ENCODE measurements around the gene TBPL2.

Gene TBPL2

DNA sequence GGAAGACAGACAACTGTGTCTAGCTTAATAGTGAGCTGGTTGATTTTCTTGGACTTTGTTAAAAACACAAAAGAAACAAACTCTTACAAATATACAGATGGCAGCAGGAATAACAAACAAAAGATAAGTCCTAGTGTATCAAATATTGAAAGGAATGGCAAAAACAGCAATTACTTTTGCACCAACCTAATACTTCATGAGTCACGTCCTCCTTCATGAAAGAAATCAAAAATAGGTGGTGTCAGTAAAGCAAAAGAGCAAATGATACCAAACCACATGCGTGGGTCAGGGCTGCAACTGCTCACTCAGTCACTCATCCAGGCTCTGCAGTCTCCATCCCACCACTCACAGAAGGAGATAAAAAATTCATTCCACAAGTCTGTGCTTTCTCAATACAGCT, 40.6 kb downstream of the TBPL2 start:
- peak; percentile 25 for DNase-seq

DNA sequence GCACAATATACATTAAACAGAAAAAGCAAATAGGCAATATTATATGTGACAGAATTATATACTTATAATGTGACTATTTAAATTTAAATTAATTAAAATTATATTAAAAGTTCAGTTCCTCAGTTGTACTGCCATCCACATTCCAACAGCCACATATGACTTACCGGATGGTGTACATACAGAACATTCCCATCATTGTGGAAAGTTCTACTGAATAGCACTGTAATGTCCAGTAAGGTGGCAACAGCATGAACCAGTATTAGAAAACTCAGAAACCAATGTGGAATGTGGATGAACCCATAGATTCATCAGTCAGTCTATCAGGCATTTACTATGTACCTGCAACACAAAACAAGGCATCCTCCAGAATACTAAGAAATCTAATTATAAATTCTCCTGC, 41.2 kb downstream of the TBPL2 start:
- no peak for DNase-seq

DNA sequence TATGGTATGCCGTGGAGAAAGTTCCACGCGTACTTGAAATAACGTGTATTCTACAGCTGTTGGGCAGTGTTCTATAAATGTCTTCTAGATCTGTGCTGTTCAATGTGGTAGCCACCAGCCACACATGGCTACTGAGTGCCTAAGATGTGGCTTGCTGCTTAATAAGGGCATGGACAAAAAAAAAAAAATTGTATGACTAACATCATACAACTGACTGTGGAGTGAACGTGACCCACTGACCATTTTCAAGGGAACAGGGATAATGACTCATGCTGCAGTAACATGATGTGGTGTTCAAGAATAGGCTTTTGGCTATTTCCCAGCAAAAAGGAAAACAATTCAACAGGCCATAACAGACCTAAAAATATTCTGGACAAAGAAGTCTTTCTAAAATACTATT, 41.7 kb downstream of the TBPL2 start:
- DNase-seq, result peak; percentile 96

DNA sequence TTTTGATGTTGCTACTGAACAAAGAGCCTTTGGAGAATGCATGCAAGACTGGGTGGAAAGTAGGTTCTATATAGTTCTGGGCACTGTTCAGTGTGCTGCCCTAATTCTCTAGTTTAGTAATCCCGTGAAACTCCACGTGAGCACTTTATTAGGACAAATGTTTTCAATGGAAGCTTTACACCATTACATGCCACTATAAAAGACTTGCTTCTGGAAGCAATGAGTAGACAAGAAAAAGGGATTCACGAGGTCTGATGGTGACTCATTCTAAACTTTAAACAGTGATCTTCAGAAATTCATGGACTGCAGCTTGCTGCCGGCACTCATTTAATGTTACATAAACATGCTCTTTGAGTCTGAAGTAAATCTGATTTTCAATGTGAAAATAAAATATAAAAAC, 51.1 kb downstream of the TBPL2 start:
- peak; percentile 79 for DNase-seq

DNA sequence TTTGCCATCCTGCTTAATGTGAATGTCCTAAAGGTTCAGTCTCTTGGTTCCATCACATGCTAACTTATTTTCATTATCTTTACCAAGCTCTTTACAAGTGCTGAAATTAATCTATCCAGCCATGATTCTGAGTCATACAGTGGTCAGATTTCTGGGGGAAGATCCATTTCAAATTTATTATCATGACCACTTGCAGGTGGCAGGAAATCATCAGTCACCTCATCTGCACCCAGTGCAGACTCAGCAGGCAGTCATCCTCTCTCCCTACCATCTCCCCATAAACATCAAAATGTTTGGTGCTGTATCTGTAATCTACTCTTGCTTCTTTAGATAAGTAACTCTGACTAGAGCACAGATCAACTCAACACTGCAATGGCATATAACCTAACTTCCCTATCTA, 52.3 kb downstream of the TBPL2 start:
- DNase-seq, result peak; percentile 82

DNA sequence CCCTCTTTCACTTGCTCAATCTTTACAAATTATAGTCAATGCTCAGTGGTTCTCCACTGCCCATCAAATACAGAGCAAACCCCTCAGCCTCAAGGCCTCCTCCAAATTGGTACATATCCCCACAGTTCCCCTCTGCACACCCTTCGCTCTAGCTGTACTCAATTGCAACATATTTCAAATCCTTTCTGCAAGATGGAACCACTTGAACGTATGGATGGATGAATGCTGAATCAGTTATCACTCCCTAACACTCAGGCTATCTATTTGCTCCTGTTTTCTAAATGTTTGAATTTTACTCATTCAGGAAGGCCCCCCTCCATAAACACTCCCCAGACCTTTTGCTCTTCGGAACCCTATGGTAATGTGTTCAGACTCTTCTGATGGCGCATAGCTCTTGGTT, 53.3 kb downstream of the TBPL2 start:
- no peak for DNase-seq

DNA sequence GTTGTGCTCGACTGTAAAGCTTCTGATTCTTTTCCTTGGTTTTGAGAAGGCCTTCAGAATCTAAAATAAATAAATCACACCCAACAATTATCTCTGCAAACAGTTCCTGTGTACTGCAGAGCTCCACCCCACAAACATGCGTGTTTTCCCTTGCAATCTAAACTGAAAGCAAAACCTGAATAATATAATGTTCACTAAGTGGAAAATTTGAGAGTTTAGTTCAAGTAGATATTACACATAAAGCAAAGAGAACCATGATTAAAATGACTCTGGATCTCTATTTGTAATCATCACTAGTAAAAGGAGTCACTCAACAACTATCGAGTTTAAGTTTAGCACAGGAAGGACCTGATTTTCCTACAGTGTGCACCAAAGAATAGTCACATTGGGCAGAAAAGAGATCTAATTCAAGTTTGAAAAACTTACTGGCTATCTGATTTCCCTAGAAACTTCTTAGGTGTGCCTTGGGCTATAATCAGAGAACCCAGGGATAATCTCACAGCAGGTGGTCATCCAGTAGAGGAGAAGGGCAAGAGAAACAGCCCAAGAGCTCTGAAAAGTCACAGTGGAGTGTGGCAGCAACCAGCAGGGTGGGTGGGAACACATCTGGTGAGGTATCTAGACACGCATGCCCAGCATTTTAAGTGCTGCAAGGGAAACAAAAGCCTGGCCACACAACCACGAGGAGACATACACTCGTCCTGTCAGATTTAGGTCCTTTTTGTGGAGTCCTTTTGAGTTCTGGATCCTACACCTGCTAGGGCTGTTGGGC, 54.2 kb downstream of the TBPL2 start:
- no peak for DNase-seq

DNA sequence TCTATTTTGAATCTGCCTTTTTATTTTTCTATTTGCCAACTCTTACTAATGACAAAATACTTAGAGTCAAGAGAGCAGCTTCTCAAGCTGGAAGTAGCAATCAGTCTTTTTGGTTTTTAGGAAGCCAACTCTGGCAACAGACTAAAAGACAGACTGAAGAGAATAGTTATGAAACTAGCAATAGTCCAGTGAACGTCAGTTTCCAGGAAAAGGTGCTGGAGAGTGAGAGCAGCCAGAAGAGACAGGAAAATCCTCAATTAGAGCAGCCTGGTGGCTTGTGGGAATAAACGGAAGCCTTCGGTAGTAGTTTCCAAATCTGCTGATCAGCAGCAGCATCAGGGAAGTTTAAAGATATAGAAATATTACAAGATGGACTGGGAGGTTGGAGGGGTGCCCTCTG, 55.9 kb downstream of the TBPL2 start:
- no peak for DNase-seq

DNA sequence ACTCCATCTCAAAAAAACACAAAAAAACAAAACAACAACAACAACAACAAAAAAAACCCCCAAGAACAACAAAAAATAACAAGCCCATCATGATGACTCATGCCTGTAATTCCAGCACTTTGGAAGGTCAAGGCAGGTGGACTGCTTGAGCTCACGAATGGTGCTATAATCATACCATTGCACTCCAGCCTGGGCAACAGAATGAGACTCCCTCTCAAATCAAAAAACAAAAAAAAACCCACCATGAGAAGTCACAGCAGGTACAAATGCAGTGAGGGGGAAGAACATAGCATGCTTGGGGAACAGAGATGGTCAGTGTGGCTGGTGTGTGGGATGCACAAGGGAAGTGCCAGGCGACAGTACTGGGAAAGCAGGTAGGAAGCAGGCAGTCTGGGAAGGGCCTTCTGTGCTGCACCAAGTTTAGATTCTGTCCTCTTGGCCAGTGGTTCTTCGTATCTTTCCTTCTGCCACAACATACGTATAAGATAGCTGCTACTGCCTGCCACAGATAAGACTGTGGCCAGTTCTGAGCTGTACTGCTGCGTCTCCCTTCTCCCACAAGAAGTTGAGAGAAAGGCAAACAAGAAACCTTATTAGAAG, 56.8 kb downstream of the TBPL2 start:
- DNase-seq, result no peak

DNA sequence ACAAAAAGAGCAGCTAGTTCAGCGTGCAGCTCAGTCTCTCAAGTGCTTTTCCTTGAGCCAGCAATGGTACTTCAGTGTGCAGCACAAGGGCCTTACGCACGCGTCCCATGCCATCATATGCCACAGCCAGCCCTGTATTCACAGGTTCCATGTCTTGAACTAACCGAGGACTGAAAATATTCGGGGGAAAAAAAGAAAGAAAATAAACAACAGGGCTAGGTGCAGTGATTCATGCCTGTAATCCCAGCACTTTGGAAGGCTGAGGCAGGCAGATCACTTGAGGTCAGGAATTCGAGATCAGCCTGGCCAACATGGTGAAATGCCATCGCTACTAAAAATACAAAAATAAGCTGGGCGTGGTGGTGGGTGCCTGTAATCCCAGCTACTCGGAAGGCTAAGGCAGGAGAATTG, 57.4 kb downstream of the TBPL2 start:
- peak; percentile 53 for DNase-seq

DNA sequence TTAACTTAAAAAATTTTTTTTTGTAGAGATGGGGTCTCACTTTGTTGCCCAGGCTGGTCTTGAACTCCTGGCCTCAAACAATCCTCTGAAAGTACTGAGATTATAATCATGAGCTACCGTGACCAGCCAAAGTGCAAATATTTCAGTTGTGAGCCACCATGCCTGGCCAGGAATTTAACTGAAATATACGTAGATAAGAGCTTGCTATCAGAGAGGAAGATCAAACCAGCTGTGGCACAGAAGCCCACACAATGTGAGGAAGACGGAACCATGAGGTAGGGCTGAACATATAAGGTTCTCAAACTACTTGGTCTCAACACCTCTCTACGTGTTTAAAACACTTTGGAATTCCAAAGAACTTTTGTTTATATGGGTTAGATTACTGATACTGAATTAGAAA, 57.9 kb downstream of the TBPL2 start:
- DNase-seq, result peak; percentile 63

DNA sequence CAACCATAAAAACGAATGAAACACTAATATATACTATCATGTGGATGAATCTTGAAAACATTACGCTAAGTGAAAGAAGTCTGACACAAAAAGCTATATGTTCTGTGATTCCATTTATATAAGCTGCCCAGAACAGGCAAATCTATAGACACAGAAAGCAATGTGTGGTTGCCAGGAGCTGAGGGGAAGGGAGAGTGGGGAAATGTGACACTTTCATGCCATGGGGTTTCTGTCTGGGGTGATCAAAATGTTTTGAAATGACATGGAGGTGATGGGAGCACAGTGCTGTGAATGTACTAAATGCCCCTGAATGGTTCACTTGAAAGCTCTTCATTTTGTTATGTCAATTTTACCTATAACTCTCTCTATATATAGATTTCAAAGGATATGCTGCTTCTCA, 58.9 kb downstream of the TBPL2 start:
- DNase-seq, result no peak

DNA sequence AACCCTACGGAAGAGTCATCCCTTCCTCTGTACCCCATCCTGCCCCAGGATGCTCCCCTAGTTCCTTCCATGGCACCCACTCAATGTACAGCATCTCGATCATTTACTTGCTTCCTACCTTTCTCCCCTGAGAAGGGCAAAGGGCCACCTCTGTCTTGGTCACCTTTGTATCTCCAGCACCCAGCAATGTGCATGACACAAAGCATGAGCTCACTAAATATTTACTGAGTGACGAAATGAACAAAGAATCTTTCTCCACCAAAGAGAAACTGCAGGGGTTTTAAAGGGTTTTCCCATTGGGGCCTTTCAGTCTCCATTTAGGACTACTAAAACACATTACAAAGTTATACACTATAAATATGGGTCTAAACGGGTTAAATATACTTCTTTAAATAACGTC, 59.4 kb downstream of the TBPL2 start:
- no peak for DNase-seq

DNA sequence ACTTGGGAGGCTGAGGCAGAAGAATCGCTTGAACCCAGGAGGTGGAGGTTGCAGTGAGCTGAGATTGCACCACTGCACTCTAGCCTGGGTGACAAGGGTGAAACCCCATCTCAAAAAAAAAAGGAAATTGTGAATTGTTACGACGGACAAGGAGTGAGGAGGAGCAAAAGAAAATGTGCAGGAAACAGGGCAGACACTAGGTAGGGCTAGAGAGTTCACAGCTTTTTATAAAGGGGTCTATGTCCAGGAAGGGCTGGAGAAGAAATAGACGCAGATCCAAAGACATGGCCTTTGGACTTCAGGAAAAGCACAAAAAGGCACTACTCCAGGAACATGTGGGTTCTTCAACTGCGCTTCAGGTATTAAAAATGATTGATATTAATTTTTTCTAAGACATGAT, 63.2 kb downstream of the TBPL2 start:
- no peak for DNase-seq

DNA sequence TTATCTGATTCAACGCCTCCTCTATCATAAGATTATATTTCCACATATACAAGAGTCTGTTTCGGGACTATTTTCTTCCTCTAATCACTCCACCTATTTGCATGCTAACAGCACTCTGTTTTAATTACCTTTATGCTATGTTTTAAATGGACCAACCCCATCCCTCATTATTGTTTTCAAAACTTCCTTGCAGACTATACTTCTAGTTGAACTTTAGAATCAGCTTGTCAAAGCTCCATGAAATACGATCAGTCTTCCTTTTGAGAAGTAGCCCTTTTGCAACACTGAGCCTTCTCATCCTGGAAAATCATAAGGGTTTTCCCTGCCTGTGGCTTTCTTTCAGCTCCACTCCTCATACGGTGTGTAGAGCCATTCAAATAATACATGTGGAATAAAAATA, 65.6 kb downstream of the TBPL2 start:
- no peak for DNase-seq

DNA sequence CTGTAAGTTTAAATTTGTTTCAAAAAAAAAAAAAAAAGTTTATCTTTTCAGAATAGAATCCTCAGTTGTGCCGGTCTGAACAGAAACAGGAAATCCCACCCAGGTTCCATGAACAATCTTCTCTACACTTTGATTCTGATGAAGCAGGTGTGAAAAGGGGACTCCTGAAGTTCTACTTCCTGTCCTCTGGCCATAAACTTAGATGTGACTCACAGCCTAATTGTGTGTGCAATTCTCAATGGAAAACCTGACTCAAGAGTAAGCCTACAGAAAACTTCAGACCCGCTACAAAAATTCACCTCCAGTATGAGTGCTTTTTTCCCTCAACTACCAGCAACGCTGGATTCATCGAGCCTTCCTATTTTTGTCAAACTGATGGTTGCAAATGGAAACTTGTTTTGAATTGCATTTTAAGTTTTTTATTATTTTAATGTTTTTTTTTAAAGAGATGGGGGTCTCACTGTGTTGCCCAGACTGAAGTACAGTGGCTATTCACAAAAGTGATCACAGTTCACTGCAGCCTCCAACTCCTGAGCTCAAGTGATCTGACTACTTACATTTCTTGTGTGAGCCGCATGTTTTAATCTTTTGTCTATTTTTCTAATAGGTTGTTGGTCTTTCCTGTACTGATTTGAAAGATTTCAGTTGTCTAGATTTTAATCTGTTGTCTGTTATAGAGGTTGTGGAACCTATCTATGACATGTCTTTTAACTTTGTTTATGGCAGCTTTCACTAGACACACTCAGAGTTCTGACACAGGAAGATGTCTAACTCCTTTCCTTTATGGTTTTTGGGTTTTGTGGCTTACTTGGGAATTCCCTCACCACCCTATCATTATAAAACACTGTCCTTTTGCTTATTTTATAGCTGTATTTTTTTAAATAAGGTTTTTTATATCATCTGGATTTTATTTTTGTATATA, 66.4 kb downstream of the TBPL2 start:
- DNase-seq, result peak; percentile 43

DNA sequence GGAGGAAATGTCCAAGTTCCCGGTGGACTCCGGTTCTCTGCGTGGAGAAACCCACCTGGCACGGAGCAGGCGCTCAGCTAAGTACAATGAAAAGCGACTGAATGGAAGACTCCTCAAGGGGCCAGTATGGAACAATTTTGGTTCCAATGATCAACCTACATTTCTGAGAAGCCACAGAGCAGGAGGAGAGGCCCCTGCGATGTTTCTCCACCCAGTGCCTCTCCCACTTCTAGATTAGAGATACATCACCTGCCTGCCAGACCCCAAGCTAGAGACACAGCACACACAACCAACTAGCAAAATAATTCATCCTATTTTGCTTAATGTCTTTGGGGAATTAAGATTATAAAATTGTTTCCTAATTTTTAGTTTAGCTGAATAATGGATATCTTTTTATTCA, 67.6 kb downstream of the TBPL2 start:
- DNase-seq, result no peak

DNA sequence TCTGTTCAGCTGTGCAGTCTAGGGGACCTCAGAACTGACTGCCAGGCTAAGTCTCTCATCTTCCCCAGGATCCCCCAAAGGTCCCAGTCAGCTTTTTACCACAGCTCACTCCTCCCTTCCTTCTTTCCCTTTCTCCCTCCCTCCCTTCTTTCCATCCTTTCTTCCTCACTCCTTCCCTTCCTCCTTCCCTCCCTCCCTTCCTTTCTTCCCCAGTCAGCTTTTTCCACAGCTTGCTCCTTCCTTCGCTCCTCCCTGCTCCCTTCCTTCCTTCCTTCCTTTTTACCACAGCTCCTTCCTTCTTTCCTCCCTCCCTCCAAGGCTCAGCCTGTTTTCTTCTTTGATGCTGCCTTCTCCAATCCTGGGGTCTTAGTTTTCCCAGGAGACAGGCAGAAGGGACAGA, 68.0 kb downstream of the TBPL2 start:
- DNase-seq, result no peak

DNA sequence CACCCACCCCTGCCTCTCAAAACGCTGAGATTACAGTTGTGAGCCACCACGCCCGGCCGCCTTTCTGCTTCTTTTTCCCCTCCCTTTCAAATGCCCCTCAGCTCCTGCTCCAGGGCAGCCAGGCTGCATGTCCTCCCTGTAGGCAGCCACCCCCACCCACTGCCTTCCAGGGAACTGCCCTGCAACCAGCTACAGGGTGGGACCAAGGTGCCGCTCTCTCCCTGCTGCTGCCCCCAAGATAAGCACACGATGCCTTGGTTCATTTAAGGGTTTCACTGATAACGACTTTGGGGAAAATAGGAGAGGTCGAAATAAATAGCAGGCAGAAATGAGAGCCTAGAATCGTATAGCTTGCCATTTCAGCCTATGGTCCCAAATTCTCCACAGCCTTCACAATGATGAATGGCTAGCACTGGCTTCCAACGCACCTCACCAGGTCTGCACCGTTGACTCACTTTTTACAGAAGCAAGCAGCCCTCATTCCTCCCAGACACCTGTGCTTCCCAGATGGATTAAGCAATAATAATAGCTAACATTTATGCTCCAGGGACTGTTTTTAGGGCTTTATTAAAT, 69.4 kb downstream of the TBPL2 start:
- DNase-seq, result no peak

DNA sequence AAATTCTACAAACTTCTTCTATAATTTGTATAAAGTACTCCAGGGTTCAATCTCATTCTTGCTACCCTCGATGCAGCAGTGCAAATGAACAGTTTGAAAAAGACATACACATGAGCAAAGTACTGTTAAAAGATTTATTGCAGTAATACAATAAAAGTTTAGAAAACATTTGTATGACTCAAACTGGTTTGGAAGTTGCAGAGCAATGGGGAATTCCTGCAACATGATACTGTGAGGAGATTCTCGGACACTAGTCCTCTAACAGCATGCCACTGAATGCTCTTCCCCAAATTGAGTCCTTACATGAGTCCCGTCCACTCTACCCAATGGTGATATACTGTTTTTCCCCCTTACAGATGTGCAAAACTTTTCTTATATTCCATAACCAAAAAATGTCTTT, 74.1 kb downstream of the TBPL2 start:
- peak; percentile 72 for DNase-seq

Data from EL (cell line).